Fibroblast of peridontal ligament (primary cell): ENCODE results near the gene HOXD3.

Source experiments
- DNase-seq: peaks from one replicate; pipeline ENCODE4 v3.0.0-alpha.2; 2010; ENCODE audit errors: extremely low read depth

Gene HOXD3

GRCh38 chr2:176121190-176122051 lies 35.7 kb upstream of the HOXD3 start:
- no peak for DNase-seq

DNA sequence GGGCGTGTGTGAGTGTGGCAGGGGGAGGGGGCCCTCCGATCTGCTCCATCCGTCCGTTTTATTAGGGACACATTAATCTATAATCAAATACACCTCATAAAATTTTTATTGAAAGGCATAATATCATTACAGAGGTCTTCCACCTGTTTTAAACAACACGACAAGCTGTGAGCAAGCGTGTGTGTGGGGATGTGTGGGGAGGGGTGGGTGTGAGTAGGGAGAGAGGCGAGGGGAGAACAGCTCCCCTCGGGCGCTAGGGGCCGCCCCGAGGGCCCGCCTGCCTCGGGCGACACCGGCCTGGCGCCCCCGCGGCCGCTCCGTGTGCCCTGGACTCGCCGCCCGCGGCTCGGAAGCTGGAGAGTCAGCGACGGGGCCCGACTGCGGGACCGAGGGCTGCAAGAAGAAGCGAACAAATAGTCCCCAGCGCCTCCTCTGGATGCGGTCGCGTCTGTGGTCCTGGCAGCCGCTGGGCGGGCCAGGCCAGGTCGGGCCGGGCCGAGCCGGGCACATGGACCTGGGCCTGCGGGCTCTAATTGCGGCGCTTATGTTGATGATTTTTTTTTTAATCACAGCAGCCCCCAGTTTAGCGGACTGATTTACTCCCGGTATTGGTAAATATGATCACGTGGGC lies 34.9 kb upstream of the HOXD3 start:
- DNase-seq = no peak

DNA sequence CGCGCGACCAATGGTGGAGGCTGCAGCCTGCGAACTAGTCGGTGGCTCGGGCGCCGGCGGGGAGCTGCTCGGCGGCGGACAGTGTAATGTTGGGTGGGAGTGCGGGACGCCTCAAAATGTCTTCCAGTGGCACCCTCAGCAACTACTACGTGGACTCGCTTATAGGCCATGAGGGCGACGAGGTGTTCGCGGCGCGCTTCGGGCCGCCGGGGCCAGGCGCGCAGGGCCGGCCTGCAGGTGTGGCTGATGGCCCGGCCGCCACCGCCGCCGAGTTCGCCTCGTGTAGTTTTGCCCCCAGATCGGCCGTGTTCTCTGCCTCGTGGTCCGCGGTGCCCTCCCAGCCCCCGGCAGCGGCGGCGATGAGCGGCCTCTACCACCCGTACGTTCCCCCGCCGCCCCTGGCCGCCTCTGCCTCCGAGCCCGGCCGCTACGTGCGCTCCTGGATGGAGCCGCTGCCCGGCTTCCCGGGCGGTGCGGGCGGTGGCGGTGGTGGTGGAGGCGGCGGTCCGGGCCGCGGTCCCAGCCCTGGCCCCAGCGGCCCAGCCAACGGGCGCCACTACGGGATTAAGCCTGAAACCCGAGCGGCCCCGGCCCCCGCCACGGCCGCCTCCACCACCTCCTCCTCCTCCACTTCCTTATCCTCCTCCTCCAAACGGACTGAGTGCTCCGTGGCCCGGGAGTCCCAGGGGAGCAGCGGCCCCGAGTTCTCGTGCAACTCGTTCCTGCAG lies 34.3 kb upstream of the HOXD3 start, which contains the start of gene HOXD9:
Gene HOXD9 (plus strand): TSS at position 37 of the 728 bp plus-strand sequence. CDS start 50 bp downstream, at position 87.
- DNase-seq = no peak

- no peak for DNase-seq
Measured at GRCh38 chr2:176123411-176124109, 33.5 kb upstream of the HOXD3 start.

- no peak for DNase-seq
Measured at GRCh38 chr2:176124110-176124946, 32.8 kb upstream of the HOXD3 start.

- no peak for DNase-seq
Measured at GRCh38 chr2:176124947-176125771, 31.9 kb upstream of the HOXD3 start.

DNA sequence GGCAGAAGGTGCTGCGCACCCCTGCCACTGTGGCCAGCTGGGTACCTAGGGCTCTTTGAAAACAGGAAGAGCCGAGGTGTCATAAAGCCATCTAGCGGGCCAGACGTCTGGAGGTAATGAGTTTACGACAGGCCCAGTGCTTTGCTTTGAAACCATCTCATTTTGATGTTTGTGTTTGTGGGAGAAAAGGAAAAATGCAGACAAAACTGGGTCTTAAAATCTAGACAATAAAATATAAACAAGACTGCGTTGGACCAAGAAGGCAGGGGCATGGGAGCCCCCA lies 31.4 kb upstream of the HOXD3 start:
- DNase-seq = no peak

DNA sequence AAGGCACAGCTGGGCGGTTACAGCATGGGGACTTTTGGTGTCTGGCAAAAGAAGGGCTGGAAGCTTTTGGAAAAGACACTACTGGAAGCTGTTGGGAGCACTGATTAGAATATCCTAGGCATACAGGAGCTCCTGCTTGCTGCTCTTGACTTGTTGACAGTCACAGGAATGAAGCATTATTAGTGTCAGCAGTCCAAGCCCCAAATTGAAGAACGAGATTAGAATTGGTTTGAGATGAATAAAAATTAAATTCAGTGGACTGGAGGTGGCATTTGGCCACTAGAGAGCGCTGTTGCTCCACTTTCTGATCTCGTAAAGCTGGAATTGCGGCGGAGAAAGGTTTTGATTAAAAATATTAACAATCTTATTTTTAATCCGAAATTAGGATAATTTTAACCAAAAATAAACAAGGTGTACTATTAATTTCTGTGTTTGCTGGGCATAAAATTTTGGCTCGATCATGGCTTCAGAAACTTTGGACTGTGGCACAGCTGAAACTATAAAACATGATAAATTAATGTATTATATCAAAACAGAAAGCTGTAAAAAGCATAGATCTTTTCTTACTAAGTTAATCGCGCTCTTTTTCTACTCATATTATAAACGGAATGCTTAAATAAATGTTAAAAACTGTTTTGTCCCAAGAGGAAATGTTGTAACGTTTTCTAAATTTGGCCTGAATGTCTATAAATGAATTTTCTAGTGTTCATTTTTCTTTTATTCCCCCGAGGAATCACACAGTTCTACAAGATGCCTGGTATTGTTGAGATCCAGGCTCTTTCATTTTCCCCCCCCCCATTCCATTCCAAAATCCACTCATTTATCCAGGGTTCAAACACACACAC lies 30.0 kb upstream of the HOXD3 start:
- DNase-seq = peak; percentile 71

GRCh38 chr2:176127774-176128072 lies 29.4 kb upstream of the HOXD3 start:
- DNase-seq = no peak

DNA sequence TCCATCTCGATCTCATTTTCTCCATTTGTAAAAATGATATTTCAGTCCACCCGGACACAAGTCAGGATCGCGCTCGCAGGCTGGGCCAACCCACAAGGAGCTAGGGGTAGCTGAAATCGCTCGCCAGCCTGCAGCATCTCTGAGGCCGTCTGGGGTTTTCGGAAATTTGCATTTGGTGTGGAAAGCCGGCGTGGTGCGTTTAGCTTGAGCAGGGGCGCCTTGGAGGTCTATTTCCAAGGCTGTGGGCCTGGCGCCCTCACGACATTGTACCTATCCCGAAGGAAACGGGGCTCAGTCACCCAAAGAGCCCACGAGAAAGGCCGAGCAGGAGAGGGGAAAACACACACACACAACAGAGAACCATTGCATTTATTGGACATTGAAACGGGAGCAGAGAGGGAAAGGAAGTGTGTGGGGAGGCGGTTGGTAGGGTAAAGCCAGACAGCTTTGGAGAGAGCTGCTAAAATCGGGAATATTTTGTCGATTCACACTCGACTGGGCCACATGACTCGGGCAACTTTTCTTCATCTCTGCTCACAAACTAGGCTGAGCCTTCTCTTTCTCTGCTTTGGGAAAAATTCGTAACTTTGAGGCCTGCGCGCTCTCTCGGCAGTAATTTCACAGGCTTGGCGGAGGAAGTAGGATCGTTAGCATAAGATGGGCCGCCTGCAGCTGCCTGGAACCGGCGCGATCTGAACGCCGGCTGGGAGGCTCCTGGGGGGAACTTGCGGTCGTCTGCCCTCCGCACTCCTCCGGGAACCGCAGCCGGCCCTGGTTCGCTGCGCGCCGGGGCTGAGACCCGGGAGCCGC lies 28.7 kb upstream of the HOXD3 start:
- DNase-seq = no peak

DNA sequence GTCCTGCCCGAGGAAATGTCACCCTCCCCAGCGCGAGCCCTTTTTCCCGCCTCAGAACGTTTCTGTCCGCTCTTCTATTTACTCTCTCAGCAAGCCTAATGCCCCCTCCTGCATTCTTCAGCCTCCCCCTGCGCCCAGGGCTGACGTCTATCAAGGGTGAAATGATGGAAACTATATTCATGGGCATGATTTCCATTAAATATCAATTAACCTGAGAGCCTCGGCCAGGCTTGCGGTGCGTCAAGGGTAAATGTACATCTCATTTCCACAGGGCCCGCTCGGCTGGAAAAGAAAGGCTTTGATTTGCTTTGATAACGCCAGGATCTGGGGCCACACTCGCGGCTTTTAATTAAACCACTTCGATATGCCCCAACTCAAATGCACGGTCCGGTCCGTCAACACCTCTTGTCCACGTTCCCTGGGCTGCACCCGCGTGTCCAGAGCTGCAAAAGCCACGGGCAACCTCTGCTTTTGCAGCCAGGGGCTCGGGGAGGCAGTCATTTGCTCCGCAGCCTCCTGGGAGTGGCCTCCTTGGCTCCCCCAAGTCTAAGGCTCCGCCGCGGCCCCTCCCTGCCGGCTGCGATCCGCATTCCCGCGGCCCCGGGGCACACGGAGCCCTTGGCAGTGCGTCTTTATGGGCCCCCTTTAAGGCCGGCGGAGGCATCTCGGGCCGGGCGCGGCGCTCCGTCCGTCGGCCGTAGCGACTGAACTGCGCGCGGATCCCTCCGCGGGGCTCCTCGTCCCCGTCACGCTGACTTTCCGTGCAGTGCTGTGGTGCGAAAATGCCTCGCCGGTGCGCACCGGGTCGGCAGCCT lies 27.9 kb upstream of the HOXD3 start, which contains the start of gene HOXD8:
Gene HOXD8 (plus strand): TSS at position 724 of the 815 bp plus-strand sequence. CDS start 662 bp downstream, outside the sequence.
- no peak for DNase-seq

DNA sequence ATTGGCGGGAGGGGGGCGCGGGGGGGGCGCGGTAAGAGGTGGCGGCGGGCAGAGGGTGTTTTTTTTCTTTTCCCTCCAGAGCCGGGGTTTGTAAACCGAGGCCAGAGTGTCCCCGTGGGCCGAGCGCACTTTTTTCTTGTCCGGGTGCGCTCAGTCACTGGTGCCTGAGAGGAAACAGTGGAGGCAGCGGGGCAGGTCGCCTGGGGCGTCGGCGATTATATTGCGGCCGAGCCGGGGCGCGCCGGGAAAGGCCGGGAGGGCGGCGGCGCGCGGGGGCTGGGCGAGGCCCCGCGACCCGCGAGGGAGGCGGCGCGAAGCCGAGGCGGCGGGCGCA lies 27.3 kb upstream of the HOXD3 start:
- DNase-seq = no peak

DNA sequence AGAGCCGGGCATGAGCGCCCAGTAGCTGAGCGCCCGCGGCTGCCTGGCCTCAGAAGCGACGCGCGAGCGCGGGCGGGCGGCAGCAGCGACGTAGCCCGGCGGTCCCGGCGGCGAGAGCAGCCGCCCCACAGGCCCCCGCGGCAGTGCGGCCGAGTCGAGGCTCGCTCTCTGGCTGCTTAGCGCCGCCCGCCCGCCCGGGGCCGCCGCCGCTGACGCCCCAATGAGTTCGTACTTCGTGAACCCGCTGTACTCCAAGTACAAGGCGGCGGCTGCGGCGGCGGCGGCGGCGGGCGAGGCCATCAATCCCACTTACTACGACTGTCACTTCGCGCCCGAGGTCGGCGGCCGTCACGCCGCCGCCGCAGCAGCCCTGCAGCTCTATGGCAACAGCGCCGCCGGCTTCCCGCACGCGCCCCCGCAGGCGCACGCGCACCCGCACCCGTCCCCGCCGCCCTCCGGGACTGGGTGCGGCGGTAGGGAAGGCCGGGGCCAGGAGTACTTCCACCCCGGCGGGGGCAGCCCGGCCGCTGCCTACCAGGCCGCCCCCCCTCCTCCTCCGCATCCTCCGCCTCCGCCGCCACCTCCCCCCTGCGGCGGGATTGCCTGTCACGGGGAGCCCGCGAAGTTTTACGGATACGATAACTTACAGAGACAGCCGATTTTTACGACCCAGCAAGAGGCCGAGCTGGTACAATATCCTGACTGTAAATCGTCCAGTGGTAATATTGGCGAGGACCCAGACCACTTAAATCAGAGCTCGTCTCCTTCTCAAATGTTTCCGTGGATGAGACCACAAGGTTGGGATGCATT lies 26.8 kb upstream of the HOXD3 start:
- no peak for DNase-seq

DNA sequence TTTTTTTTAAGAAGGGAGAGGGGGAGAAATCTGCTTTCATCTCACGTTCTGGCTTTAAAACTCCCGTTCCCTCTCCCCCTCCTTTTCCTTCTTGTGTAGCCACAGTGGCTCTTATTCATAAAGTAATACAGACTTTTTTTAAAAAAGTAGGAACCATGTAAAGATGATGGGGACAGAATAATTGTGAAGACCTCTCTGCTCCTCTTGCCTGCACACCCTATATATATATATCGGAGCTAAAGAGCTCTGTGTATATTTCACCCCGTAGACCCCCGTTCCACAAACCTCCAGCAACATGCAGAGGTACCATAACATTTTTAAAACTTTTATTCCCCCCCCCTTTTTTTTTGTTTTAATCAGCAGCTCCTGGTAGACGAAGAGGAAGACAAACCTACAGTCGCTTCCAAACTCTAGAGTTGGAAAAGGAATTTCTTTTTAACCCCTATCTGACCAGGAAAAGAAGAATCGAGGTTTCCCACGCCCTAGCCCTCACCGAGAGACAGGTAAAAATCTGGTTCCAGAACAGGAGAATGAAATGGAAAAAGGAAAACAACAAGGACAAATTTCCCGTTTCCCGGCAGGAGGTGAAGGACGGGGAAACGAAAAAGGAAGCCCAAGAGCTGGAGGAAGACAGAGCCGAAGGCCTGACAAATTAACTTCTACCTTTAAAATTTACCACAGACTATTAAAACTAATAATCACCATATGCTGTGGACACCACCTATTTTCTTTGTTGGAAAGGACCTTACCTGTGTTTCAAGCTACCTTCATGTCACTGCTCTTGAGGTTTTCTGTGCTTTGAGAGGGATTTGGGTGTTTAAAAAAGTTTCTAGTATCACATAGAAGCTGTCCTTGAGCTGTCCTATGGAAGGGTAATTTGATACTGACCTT lies 25.9 kb upstream of the HOXD3 start:
- no peak for DNase-seq

GRCh38 chr2:176131848-176132158 lies 25.3 kb upstream of the HOXD3 start:
- no peak for DNase-seq
